Astrocyte of the spinal cord (primary cell): Measurements from ENCODE around the gene SEZ6.

Experiments used
- DNase-seq: peaks from one replicate; pipeline ENCODE4 v3.0.0; 2011; ENCODE audit warnings: low read depth, low spot score
- H3K4me3 ChIP-seq: 2 replicates; pipeline ENCODE4 v1.5.1; 2011; ENCODE audit warnings: low read depth, mild to moderate bottlenecking, low read length, moderate library complexity
- in situ Hi-C: cut with HindIII; loops from 2 replicates; pipeline ENCODE4 v1.10.0; 2017; ENCODE audit warnings: low sequenced_read_pairs
- TF ChIP-seq, protein P1 (sequence below): IDR thresholded peaks from 2 replicates; pipeline ENCODE4 v1.5.1; 2012; ENCODE audit warnings: low read depth, mild to moderate bottlenecking, low read length, inconsistent platforms

The SEZ6 gene

DNA sequence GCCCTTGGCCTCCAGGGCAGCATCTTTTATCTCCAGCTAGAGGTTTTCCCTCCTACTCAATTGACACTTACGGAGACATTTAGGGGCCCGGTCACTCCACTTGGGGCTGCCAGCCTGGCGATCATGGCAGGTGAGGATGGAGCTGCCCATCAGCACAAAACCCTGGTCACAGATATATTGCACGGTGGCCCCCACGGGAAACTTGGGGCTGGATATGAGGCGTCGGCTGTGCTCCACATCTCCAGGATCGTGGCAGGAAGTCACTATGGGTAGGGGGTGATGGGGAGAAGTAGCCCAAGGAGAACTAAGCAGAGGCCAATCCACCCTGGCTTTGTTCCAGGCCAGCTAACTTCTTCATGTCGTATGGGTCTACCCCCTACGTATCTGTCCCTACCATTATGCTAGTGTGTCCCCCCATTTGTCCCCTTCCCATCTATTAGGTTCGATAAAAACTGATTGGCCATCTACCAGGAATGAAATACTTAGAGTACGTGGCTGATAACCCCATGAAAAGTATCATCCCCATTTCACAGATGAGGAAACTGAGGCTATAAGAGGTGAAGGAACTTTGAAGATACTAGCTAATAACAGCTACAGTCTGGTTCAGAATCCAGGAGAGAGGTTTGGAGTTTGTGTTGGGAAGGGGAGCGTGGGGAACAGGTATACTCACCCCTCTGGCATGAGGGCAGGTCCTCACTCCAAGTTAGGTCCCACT is 48.4 kb downstream of the SEZ6 start:
- in situ Hi-C loops = no loop called here
- DNase-seq = no peak
- TF ChIP-seq, protein P1, sequence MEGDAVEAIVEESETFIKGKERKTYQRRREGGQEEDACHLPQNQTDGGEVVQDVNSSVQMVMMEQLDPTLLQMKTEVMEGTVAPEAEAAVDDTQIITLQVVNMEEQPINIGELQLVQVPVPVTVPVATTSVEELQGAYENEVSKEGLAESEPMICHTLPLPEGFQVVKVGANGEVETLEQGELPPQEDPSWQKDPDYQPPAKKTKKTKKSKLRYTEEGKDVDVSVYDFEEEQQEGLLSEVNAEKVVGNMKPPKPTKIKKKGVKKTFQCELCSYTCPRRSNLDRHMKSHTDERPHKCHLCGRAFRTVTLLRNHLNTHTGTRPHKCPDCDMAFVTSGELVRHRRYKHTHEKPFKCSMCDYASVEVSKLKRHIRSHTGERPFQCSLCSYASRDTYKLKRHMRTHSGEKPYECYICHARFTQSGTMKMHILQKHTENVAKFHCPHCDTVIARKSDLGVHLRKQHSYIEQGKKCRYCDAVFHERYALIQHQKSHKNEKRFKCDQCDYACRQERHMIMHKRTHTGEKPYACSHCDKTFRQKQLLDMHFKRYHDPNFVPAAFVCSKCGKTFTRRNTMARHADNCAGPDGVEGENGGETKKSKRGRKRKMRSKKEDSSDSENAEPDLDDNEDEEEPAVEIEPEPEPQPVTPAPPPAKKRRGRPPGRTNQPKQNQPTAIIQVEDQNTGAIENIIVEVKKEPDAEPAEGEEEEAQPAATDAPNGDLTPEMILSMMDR = no peak
- no peak overlapping the region for H3K4me3 ChIP-seq

DNA sequence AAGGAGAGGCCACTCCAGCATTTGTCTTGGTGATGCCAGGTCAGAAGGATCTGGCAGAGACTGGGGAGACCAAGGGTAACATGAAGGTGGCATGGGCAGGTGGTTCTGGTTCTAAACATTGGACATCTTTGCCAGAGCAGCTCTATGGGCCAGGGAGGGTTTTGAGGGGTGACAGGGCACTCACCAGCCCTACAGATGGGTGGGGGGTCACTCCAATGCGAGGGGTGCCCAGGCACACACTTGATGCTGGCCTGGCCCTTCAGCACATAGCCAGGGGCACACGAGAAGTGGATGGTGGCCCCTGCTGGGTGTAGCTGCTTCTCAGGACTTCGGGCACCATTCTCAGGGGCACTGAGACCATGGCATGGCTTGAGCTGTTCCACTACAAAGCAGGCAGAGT is 49.0 kb downstream of the SEZ6 start:
- no peak for DNase-seq
- in situ Hi-C loops = no loop called here
- no peak overlapping the region for H3K4me3 ChIP-seq
- TF ChIP-seq, protein P1 = no peak

DNA sequence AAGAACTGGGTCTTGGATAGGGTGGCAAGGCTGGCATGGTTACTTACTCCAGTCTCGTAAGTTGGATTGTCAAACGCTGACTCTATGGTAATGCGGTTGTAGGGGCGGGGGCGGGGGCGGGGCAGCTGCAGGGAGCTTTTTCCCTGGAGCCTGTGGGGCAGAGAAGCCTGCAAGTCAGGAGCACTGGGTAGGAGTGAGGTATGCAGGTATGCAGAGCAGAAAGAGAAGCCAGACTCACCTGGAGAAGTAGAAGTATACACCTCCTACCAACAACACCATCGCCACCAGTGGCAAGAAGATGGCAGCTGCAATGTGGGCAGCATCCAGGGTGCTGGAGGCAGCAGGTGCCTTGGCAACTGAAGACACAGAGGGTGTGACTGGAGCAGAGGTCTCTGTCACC is 49.7 kb downstream of the SEZ6 start:
- in situ Hi-C loops = no loop called here
- DNase-seq = no peak
- H3K4me3 ChIP-seq = no peak overlapping the region
- TF ChIP-seq, protein P1 = no peak

DNA sequence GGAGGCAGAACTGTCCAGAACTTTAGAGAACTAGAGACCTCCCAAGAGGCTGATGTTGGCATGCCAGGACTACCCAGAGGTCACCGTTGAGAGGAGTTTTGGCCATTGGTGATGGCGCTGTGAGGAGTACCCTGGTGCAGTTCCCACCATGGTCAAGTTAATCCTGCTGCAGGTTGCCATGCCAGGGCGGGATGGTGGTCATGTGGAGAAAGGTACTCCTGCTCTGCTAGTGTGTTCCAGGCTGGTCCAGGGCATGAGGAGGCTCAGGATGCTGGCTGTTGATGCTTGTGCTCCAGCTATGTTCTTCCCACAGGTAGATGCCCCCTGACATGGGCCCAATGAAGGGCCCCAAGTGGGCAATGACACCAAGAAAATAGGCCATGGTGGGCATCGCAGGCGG is 50.4 kb downstream of the SEZ6 start:
- H3K4me3 ChIP-seq = no peak overlapping the region
- in situ Hi-C loops = no loop called here
- TF ChIP-seq, protein P1 = no peak
- DNase-seq = no peak

DNA sequence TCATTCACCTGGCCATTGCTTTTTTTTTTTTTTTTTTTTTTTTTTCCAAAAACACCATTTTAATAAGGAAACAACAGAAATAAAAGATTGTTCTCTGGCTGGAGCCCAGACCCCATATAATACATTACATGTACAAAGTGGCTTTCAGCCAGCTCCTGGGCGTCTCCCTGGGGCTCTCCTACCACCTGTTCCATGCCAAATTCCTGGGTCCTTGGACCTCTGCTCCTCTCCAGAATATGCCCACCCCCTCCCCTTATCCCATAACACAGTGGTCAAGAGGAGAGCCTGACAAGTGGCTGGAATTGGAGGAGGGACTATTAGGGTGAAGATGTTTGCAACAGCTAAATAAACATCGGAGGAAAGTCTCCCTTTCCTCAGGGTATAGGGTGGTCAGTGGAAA is 50.9 kb downstream of the SEZ6 start:
- in situ Hi-C loops = no loop called here

DNA sequence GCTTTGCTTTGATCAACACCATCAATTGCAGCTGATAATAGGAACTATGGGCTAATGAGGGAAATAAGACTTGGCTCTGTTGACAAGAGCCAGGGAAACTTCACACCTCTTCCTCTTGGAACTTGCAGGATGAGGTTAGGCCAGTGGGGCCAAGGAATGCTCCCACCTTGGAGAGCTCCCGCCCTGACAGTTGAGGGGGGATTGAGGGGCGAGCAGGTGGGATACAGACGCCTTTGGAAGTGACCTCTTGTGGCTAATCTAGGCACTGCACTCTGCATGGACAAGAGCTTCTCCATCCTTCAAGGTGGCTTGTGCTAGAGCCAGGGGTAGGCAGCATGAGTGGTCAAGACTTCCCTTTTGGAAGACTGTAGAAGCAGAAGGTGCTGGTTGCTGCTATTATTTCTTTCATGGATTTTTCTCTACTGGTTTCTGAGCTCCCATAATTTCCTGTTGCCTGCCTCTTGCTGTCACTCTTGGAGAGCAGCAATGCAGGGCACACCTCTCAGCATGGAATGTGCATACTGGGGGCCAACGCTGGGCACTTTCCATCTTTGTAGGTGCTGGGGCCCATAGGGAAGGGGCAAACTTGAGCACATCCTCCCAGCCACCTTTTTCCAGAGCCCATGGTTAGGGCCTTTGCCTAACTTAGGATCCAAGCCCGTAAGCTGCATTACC is 52.3 kb downstream of the SEZ6 start:
- H3K4me3 ChIP-seq = no peak overlapping the region
- TF ChIP-seq, protein P1 = peak; percentile 93
- peak; percentile 43 for DNase-seq
- in situ Hi-C loops = no loop called here

More for the DNA sequence above, 50.9 kb downstream of the SEZ6 start:
- TF ChIP-seq, protein P1 = no peak
- no peak overlapping the region for H3K4me3 ChIP-seq
- no peak for DNase-seq
